ENCODE data around the gene CDH13.

Gene CDH13

DNA sequence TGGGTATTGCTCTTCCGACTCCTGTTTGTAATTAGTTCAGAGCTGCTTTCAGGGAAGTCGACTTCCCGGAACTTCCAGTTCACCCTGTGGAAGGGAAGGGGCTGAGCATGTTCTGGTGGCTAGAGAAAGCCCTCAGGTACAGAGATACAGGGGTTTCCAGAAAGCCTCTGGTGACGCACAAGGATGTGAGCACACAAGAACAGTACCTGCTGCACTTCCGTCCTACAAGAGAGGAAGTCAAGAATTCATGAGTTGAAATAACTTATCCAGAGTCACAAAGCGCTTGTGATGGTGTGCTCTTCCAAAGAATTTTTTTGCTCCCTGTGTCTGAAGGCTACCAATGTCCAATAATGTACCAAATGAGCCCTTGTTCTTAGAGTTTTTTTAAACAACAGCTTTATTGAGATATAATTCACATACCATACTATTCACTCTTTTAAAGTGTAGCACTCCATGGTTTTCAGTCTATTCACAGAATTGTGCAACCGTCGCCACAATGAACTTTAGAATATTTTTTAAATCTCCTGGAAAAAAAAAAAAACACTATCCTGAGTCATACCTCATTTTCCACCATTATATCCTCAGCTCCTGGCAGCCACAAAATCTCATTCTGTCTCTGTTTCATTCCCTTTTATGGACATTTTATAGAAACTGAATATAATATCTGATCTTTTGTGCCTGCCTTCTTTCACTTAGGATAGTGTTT lies 327.6 kb downstream of the CDH13 start:
- no peak for DNase-seq (ENCODE audit: low read depth)

DNA sequence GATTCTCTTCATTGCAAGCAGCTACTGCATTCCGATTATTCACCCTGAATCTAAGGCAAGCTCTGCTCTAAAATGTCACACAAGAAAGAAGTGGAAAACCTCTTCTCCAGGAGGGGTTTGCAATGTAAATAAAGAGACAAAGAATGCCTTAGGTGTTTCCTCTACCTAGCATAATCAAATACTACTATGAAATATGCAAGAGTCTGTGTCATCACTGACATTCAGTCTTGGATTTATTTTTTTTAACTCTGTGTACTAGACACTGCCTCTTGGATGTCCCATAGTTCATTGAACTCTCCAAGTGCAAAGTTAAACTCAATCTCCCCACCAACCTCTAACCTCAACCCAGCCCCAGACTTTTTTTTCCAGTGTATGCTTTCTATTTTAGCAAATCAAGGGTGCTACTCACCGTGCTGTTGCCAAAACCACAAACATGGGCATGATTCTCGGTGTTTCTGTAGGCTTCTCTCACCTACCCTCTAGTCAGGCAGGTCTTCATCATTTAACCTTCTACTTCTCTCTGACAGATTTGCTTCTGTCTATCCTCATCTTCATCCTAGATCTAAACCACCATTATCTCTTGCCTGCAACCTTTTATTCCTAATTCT lies 329.1 kb downstream of the CDH13 start:
- DNase-seq (ENCODE audit: low read depth) = no peak

DNA sequence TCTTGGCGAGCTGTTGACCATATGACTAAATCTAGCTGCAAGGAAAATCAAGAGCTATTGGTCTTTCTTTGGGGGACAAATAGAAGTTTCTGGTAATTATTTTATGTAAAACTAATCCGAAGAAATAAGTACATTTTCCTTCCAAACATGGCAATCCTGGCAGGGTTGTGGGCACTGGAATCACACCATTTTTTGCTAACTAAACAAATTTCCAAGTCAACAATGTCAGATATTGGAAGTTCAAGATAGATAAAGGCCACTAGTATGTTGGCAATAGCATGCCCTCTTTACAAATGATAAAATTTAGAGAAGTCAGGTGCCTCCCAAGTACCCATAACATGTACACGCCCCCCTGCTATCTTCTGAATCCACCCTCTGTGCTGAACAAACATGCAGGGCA lies 330.4 kb downstream of the CDH13 start:
- DNase-seq (ENCODE audit: low read depth) = no peak

DNA sequence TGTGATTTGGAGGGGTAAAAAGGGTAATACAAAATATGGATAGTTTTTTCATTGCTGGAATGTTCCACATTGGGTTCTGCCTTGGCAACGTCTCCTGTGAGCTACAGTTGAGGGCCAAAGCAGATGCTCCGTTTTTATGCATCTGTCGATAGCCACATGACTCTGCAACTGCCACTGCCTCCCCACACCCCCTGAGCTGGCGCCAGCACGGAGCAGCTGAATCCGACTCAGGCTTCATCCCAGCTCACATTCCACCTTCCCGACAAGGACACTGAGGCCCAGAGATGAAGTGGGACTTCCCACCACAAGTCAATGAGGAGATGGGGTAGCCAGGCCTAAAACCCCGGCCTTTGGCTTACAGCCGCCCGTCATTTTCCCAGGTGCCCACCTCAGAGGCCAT lies 334.1 kb downstream of the CDH13 start:
- no peak for DNase-seq (ENCODE audit: low read depth)

DNA sequence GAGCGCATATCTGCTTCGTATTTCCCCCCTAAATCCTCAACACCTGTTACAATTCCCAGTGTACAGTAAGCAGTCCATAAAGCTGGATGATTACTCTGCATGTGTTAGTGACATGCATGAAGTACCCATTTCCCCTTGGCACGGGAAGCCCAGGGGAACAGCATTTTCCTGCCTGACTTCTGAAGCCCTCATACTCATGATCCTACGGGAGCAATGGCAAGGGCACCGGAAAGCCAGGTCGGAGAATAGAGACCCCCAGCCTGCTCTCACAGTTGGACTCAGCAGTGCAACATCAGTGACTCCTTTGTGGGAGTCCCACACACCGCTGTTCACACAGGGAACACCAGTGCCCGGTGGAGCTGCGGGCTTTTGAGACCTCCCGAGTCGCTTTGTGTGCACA lies 336.9 kb downstream of the CDH13 start:
- no peak for DNase-seq (ENCODE audit: low read depth)

DNA sequence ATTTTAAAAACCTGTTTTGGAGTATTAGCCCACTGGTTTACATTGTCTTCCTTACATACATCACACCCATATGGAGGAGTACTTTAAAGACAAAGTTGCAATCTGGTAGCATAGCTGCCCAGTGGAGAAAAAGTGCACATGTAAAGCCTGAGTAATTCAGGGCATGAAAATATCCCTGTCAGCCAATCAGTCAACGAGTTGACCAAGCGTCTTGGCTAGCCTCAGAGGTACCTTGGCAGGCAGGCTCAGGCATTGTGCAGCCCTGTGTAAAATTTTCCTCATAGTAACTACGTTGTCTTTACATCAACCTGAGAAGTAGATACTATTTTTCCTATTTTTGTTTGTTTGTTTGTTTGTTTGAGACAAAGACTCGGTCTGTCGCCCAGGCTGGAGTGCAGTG lies 339.0 kb downstream of the CDH13 start:
- no peak for DNase-seq (ENCODE audit: low read depth)

DNA sequence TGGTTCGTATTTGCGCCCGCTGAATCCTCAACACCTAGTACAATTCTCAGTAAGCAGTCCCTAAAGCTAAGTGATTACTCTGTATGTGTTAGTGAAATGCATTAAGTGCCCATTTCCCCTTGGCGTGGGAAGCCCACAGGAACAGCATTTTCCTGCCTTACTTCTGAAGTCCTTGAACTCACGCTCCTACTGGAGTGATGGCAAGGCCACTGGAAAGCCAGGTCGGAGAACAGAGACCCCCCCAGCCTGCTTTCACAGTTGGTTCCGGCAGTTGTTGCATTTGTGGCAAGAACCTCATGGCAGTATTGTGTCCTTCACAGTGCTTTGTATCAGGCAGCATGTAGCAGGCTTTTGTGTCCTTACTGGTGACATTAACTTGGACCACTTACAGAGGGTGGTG lies 340.7 kb downstream of the CDH13 start:
- no peak for DNase-seq (ENCODE audit: low read depth)

DNA sequence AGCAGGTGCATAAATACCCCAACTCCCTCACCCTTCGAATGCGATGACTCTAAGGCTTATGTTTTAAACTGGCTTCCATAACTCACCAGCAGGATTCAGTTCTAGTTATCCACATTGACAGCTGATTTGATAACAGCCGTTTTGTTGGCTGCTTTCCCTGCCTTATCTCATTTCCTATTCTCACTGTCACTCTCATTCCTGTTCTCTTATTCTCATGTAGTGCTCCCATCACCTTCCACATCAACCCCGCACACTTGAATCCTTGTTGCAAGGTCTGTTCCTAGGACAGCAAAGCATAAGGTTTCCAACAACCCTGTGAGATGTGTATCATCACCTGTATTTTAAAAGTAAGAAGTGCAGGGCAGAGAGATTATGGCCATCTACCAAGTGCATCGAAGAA lies 344.4 kb downstream of the CDH13 start:
- no peak for DNase-seq (ENCODE audit: low read depth)

DNA sequence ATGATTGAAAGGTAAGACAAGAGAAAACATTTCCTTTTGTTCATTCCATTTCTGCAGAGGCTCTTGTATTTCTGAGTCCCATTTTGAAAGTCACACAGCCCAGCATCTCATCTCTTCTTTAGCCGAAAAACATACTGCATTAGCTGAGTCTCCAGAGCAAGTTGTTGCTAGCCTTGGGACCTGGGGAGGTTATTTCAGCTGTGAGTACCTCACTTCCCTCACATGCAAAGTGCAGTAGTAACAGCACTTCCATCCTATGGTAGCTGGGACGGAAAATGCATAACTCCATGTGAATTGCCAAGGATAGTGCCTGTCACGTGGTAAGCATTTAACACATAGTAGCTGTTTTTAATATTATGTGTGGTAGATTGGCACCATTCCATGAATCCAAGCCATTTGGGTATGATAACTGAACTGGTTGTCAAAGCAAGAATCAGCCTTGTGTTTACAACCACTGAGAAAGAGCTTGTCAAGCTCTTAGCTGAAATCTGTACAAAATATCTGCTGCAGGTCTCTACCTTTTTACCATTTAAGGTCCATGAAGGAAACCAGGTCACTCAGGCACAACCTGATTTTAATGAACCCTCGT lies 345.7 kb downstream of the CDH13 start:
- no peak for DNase-seq (ENCODE audit: low read depth)

DNA sequence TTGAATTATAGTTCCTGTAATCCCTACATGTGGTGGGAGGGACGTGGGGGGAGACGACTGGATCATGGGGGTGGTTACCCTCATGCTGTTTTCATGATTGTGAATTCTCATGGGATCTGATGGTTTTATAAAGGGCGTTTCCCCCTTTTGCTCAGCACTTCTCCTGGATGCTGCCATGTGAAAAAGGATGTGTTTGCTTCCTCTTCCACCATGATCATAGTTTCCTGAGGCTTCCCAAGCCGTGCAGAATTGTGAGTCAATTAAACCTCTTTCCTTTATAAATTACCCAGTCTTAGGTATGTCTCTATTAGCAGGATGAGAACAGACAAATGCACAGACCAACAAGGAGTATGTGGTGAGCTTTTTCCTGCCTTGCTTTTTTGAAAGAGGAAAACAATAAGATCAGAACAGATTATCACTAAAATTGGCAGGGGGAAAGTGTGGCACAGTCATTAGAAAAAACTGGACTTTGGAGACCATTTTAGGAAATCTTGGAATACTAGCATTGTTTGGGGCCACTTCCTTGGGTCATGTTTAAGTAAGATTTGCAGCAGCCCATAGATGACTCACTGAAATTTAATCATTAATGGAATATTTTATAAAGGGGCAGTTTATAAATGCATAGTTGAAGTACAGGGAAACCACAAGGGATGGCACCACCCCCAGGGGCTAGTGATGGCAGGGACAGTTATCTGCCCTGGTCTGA lies 352.8 kb downstream of the CDH13 start:
- DNase-seq (ENCODE audit: low read depth) = no peak

DNA sequence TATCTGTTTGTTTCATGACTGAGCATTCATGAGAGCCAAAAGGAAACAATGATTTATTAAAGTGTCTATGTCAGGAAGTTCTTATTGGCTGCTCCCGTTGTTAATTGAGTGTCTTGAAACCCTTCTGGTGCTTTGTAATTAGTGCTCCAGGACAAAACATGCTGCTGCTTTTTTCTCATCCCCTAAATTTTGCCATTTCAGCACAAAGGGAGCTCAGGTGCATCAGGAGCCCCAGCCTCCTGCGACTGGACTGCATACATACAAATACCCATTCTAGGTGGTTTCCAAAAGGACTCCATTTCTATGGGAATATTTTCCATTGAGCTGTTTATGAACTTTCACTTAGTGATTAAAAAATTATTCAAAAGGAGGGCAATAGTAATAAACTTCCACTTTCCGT lies 354.0 kb downstream of the CDH13 start:
- DNase-seq (ENCODE audit: low read depth) = no peak

DNA sequence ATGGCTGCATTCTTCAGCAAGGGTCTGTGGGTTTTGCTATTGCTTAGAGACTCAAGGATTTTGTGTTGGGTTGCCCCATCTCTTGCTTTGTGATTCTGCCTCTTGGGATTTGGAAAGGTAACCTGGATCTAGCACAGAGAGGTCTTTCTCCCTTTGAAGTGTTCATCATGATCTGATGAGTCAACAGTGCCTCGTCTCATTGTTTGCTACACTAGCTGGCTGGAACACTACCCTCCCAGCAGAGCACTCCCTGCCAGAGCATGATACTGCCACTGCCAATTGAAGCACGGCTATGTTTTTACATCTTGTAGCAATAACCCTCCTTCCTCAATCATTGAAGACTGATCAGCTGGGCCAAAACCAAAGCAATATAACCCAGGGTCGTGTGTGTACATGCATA lies 361.0 kb downstream of the CDH13 start:
- DNase-seq (ENCODE audit: low read depth) = no peak

DNA sequence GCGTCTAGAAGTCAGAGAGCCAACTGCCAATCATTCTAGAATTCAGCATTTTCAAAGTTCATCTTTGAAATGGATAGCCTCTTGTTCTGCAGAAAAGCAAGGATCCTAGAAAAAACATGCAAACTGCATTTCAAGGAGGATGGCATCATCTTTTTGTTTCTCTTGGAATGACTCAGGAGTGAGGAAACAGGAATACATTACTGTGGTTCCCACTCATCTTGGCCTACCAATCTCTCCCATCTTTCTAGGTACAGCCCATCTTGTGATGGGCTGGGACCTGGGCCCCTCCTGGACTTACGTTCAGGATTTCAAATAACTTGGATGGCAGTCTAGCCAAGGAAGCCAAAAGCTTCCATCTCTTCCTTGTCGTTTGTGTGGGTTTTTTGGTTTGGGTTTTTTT lies 363.4 kb downstream of the CDH13 start:
- no peak for DNase-seq (ENCODE audit: low read depth)

DNA sequence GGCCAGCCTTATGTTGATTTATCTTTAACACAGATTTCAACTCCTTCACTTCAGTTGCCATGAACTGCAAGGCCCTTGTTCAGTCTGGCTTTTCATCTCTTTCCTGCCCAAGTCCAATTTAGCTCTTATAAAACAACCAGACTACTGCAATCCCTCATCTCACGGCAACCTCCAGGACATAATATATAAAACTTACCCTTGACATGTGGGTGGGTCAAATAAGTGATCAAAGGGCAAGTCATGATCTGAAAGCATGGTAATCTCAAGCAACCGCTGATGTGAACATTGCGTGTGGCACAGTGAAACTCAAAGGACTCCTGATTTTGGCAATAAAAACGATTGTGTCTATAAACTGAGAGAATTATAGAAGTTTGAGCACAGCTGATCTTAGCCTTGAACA lies 364.6 kb downstream of the CDH13 start:
- no peak for DNase-seq (ENCODE audit: low read depth)

DNA sequence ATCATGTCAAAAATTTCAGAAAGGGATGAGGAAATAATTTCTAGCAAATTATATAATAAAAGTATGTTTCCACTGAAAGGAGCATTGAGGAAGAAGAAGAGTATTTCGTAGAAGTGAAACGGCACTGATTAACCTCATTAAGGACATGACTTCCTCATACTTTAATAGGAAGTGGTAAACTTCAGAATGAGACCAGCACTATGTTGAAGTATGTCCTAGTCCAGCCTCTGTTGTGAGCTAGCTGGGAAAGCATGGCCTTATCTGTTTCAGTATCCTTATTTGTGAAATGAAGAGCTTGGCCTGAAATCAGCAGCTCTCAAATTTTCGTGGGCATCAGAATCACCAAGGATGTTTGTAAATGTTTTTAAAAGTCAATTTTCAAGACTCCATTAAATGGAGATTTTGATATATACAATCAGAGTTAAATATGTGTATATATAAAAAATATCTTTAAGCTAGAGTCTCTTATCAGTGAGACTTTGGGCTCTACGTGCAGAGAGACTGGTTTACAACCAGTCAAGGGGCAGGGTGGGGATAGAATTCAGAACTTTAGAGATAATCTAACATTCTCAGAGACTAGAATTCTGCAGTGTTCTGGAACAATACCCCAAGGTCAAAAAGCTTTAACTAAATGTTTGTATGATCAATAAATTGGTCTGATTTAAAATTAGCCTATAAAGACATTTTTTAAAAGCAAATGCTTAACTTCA lies 365.4 kb downstream of the CDH13 start:
- DNase-seq (ENCODE audit: low read depth) = no peak

DNA sequence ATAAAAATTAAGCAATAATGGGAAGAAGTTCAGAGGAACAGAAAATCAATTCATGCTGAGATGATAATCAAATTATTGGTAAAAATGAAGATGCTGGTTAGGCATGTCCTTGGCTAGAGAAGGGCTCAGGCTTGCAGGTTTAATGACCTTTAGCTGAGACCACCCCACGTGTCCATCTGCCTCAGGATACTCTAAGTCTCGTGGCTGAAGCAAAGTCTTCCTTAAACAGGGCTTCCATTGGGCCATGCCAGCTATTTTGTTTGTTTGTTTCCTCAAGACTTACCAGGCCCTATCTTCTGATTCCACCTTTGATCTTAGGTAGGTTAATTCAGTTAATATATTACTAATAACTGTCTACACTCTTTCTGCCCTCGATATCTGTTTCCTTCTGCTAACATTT lies 366.0 kb downstream of the CDH13 start:
- no peak for DNase-seq (ENCODE audit: low read depth)

DNA sequence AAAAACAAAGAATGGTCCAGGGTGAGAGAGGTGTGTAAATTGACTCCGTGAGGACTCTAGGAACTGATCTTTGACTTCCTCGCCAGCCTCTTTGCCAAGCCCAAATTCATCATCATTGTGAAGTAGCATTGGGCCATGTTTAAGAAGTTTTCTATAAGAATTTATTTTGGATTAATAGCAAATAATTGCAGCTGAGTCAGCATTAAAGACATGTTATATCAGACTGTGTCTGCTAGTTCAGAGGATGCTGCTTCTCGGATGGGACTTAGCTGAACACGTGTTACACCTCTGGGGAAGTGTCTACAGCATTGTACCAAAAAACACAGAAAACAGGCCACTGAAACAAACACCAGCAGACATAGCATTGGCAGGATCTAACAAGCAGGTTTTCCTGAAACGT lies 366.6 kb downstream of the CDH13 start:
- DNase-seq (ENCODE audit: low read depth) = no peak

DNA sequence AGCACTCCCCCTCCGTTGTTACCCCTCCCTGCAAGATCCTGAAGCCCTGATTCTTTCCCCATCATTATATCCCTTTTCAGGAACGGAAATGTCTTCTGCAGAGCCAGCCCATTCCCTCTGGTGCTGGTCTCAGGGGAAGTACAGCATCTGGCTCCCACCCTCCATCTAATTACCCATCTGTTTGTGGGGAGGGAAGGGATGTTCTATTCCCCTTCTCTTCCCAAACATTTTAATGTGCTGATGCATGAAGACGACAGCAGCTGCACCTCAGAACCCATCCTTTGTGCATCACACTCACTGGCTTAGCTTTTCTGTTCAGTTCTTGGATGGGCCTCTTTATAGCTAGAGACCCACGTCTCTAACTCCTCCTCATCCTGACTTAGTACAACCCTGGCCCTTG lies 367.2 kb downstream of the CDH13 start:
- no peak for DNase-seq (ENCODE audit: low read depth)

DNA sequence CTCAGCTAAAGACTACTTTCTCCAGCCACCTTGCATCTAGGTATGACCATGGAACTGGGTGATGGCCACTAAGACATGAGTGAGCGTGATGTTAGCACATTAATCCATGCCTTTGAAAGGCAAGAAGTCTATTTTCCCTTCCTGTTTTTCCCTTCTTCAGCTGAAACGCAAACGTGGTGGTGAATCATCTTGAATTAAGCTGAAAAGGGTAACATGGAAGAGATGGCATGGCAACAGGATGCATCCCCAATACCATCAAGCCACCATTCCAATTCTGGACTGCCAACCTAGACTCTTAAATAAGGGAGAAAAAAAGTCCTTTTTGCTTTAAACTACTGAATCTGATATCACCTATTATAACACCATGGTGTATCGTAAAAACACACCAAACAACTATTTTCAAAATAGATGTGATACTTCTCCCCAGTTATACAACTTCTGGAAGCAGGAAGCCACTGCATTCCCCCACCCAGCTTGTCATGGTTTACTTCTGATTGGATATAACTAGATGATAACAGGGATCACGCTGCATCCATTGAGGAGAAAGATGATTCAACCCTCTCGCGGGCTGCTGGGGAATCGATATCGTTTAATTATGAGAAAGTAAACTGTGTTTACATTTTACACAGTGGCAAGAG lies 368.6 kb downstream of the CDH13 start:
- no peak for DNase-seq (ENCODE audit: low read depth)

DNA sequence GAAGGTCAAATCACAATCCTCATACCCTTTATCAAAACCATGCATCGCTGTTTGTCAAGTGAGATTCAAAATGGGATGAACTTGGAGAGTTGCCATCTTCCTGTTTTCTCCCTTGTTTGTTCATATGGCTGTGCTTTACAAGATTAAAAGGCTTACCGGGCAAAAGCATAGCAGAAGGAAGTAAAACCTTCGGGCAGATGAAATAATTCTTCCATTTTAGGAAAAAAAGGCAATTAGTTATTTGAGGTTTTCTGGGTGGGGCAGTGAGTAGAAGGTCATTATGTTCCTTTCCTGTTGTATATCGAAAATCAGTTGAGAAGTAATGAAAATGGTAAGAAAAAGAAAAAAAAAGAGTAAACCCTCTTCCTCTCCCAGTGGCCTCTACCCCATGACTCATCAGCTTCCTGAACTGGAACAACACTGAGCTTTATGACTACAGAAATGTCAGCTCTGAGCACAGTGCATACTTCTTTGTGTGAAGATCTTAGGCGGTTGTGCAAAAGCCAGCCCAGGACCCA lies 369.2 kb downstream of the CDH13 start:
- DNase-seq (ENCODE audit: low read depth) = no peak

DNA sequence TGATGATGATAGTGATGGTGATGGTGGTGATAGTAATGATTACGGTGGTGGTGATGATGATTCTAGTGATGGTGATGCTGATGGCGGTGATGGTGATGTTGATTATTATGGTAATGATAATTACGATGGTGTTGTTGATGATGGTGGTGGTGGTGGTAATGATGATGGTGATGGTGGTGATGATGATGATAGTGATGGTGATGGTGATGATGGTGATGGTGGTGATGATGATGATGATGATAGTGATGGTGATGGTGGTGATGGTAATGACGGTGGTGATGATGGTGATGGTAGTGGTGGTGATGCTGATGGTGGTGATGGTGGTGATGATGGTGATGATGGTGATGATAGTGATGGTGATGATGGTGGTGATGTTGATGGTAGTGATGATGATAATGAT lies 370.0 kb downstream of the CDH13 start:
- no peak for DNase-seq (ENCODE audit: low read depth)

DNA sequence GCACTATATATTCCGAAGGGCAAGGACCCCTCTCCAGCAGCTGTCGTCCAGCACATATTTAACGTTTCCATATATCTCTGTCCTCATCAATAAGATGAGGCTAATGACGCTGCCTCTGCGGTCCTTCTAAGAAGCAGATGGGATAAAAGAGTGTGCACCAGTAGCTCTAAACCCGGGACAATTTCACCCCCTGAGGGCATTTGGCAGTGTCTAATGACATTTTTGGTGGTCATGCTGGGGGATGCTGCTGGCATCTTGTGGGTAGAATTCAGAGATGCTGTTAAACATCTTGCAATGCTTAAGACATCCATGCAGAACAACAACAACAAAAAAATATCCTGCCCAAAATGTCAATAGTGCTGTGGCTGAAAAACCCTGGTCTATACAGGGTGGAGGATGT lies 372.9 kb downstream of the CDH13 start:
- no peak for DNase-seq (ENCODE audit: low read depth)

Data from activated T-helper 1 cell treated with Interleukin-2 at 50 U/mL for 16 hours (primary cell).